HCT116 (cell line): ENCODE data around the gene OR10V1.

Source experiments
- CBX3 ChIP-seq: IDR thresholded peaks from 2 replicates; pipeline ENCODE4 v1.6.1; 2012; ENCODE audit warnings: low read depth
- CTCF ChIP-seq, 3 experiments: fragments of 200-600 bp in 1 of 3; sonication (generic) in 1 of 3; IDR thresholded peaks in 2 of 3; conservative IDR thresholded peaks in 1 of 3; 2 replicates each; pipeline ENCODE4 v1.5.1; 2012 to 2017; ENCODE audit warnings: low read depth in 2 of 3, low read length in 2 of 3, antibody characterized with exemption in 1 of 3, borderline replicate concordance in 1 of 3, control low read depth in 1 of 3, mild to moderate bottlenecking in 1 of 3, mixed read lengths in 1 of 3, mixed run types in 1 of 3, moderate library complexity in 1 of 3; ENCODE audit not compliant: insufficient read depth in 1 of 3
- POLR2AphosphoS5 ChIP-seq: IDR thresholded peaks from 2 replicates; pipeline ENCODE4 v1.6.1; 2011; ENCODE audit warnings: mild to moderate bottlenecking, low read depth, low read length, moderate library complexity

GRCh38 chr11:59754494-59754858 is 40.8 kb upstream of the OR10V1 start:
- no peak for TF ChIP-seq POLR2AphosphoS5
- no peak for TF ChIP-seq CTCF (IDR thresholded peaks at IDR 0.05 in 2 of 3, conservative IDR thresholded peaks at IDR 0.05 in 1 of 3; ENCODE audit: borderline replicate concordance in 1 of 3, insufficient read depth in 1 of 3, low read depth in 2 of 3, low read length in 2 of 3)
- no peak for TF ChIP-seq CBX3
